GM21367 (cell line): ENCODE results near the gene SNRPF.
A peak's percentile ranks its signal among the peaks of the same experiment; 100 is the strongest.
"Not testable (repeated sequence)": the region's sequence is repeated elsewhere in the genome, so short reads cannot be mapped to it uniquely, and the experiment has no call there.

Experiments used
- ATAC-seq: cut with Tn5 transposase; IDR thresholded peaks from one replicate; pipeline ENCODE4 v1.9.1; 2021; ENCODE audit not compliant: unreplicated experiment

The SNRPF gene

DNA sequence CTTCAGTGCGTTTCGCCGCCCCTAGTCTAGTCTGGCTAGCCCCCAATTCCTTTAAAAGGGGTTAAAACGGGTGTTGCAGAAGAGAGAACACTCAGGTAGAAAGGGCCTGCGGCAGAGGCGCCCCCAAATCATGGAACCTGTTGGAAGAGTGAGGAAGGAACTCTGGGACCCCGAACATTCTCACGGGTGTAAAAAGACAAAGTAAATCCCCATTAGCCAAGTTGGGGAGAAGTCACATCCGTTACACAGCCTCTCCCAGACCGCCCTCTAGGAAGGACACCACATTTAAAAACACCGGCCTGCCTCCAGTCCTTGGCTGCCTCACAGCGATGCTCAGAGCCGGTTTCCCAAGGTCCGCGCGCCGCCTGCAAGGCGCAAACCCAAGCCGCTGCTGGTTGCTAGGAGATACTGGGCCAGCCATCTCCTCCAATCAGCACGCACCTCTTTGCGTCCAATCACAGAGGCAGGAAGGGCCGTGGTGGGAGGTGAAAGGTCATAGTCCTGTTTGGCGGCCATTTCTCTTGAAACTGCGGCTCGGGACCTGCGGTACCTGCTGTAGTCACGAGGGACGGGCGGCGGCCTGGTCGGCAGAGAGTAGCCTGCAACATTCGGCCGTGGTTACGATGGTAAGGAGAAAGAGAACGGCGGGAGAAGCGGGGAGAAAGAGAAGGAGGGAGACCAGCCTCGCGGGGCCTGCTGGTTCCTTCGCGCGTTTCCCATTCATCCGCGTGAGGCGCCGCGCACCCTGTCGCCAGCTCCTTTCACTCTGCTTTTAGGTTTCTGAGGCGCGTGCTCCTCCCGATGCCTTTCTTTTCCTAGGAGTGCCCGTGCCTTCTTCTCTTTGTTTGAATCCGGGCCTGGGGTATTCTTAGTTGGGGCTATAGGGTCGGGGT is at the start of gene SNRPF:
Gene SNRPF, plus strand, starts transcription at position 502 of the 893 bp plus-strand sequence. Its CDS starts 122 bp downstream, at position 624.
- peak; percentile 99 for ATAC-seq

DNA sequence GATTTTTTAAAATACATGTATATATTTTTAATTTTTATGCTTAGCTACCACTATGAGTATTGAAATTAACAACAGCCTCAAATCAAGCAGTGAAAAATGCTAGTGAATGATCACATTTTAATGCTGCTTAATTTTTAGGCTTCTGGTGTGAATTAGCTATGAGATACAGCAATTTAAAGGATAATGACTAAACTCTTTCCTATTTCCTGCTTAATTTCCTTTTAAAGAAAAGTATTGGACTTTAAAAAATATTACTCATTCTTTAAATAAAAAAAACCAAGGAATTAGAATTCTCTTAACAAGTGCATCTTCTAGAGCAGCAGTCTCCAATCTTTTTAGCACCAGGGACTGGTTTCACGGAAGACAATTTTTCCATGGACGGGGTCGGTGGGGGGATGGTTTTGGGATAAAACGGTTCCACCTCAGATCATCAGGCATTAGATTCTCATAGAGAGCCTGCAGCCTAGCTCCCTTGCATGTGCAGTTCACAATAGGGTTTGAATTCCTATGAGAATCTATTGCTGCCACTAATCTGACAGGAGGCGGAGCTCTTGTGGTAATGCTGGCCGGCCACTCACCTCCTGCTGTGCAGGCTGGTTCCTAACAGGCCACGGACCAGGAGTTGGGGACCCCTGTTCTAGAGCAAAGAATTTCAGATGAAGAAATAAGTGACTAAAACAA is 49.6 kb upstream of the SNRPF start:
- no peak for ATAC-seq

DNA sequence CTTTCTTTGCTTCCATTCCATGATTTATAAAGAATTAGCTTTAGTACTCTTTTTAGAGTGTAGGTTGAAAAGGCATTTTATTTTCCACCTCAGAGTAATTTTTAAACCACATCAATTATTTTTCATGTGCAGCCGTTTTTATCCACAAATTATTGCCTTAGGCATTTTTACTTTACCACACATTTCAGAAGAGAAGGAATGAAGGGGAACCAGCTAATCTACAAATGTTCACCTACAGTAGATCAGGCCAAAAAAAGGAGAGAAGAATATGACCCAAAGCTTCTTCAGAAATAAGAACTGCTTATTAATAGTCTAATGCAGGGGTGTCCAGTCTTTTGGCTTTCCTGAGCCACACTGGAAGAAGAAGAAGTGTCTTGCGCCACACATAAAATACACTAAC is 48.3 kb upstream of the SNRPF start:
- ATAC-seq = no peak

DNA sequence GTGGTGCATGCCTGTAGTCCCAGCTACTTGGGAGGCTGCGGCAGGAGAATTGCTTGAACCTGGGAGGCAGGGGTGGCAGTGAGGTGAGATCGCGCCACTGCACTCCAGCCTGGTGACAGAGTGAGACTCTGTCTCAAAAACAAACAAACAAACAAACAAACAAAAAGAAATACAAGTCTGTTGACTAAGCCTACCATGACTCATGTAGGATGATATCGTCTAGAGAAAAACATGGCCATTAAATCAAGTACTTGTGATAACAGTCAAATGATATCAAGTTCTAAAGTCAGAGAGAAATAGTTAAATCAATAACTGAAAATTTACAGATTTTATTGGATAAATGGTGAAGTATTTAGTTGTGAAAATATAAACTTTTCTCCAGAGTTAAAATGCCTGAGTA is 46.6 kb upstream of the SNRPF start:
- not testable (repeated sequence) for ATAC-seq

DNA sequence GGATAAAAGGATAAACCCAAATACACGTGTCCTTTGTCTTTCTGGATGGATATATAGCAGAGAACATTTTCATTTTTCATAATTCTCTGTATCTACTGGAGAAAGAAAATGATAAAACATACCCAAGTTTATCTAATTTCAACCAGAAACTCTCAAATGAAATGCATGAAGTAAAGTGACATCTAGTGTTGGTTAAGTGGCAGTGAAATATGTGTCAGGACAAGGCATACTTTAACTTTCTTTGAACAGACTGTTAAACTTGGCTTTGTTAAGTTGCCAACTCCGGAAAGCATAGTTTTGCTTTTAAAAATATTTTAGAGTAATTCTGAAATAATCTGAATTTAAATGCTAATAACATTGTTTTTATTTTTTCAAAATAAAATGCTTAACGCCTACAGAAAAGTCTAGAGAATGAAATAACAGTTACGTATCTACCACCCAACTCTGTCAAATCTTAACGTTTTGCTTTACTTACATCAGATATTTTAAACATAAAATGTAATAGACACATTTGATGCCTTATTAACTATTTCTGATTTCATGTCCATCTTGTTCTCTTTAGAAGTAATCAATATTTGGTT is 43.0 kb upstream of the SNRPF start:
- no peak for ATAC-seq

DNA sequence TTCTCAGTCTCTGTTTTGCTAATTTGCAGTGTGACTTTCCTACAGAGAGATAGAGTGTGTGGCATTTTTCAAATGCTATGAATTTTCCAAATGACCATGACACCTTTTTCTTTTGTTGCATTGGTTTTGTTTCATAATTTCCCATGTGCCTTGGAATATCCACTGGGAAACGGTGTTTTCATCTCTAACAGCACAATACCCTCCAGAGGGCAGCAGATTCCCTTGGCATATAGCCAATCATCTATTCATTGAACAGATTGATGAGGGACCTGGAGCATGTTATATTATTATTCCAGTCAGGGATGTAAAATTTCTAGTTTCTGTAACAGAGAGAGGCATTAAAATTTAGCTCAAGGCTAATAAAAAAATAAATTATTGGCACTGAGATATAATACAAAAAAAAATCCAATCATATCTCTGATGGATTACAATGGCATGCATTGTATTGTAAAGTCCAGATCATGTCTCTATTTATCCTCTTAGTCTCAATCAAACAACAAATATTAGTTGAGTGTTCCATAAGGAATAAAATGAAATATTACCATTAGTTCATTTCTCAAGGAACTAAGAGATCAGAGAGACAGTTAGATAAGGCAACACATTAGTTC is 38.6 kb upstream of the SNRPF start:
- ATAC-seq = no peak

DNA sequence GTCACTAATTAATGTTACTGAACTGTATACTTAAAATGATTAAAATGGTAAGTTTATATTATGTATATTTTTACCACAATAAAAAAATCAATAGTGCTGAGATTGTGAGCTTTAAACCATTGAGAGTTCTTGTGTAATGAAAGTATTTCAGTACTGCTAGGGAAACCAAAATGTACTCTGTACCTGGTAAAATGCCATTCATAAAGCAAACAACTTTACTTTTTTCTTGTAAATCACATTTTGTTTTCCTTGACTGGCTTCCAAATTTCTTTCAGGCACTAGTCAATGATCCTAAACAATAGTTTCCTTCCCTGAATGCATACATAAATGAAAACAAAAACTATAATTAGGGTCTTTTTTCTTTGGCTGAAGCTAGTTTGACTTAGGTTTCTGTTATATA is 29.4 kb upstream of the SNRPF start:
- ATAC-seq = no peak

DNA sequence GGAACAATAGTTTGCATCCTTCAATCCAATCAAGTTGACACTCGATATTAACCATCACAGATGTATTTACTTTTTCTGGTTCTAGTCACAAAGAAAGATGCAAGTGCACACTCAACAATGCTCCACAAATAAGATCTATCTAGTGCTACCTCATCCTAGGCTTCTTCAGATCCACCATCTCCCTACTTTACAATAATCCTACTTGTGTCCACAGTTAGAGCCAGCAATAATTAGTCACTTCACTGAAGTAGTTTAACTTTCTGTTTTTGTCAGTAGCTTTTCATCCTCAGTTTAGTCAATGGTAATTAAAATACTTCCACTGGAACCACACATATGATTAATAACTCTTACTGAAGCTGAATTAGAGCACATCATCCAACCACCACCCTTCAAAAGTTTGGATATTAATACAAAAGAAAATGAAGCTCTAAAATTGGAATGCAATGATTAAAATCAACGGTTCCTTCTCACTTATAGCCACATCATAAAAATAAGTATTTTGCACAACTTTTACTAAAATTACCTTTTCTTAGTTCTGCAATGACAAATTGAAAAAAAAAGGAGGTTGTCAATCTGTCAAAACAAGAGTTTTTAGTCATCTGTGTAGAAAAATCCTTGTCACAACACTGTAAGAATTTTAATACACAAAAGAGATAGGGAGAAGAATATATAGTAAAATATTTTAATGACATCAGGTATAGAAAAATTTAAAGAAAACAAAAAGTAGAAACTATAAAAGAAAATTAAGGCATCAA is 28.2 kb upstream of the SNRPF start:
- no peak for ATAC-seq

DNA sequence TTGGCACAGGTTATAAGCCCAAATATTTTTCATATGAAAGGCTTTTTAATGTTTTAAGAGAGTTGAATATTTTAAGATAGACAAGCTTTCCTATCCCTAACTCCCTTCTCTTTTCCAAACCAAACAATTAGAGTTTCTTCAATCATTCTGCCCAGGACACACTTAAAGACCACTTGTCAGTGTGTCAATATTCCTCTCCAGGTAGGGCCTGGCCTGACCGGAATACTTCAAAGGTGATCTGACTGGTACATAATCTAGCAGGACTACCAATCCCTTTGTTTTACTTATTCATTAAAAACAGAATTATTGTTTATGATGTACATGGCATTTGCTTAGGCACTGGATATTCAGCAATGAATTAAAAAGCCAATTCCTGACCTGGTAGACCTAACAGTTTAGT is 24.2 kb upstream of the SNRPF start:
- no peak for ATAC-seq

DNA sequence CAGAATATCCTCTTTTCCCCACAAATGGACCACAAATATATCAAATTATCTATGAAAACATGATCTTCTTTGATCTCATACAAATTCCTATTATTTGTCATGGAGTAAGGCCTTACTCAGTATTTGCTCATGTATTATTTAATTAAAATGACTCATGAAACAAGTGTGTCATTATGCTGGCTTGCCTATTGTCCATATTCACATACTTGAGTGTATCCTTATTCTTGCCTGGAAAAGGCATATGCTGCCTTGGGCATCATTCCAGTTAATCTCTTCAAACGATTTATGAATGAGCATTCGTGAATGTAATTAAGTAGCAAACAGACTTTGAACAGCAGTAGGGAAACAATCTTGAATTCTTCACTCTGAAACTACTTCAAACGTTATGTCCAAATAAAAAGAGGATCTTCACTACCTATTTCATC is 22.6 kb upstream of the SNRPF start:
- ATAC-seq = no peak

DNA sequence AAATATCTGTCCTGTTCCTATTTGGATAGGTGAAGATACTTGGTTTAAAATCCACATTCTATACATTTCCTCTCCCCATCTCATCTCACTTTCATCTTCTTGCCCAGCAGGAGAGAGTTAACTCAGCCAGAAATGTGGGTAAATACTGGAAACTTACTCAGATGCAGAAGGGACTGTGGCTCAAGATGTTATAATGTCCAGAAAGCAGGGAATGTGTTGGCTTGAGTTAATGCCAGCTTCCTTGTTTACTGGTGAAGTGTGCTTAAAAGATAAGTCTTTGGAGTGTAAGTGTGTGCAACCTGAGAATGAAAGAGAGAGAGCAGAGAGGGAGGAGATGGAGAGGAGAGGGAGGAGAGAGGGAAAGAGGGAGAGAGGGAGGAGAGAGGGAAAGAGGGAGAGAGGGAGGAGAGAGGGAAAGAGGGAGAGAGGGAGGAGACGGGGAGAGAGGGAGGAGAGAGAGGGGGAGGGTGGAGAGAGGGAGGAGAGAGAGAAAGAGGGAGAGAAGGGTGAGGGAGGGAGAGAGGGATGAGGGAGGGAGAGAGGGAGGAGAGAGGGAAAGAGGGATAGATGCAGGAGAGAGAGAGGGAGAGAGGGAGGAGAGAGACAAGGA is 22.0 kb upstream of the SNRPF start:
- no peak for ATAC-seq

DNA sequence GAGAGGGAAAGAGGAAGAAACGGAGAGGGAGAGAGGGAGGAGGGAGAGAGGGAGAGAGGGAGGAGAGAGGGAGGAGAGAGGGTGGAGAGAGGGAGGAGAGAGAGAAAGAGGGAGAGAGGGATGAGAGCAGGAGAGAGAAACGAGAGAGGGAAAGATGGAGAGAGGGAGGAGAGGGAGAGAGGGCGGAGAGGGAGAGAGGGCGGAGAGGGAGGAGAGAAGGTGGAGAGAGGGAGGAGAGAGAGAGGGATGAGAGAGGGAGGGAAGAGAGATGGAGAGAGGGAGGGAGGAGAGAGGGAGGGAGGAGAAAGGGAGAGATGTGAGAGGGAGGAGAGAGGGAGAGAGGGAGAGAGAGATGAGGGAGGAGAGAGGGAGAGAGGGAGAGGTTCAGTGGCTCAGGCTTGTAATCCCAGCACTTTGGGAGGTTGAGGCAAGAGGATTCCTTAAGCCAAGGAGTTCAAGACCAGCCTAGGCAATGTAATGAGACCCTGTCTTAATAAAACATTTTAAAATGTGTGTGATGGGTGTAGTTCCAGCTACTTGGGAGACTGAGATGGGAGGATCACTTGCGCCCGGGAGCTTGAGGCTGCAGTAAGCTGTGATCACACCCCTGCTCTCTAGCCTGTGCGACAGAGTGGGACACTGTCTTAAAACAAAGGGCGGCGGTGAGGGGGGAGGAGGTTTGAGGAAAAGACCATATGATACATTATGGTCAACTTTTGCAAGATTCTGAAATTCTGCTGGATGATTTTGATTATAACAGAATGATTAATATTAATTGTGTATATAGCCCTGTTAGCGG is 21.3 kb upstream of the SNRPF start:
- no peak for ATAC-seq

DNA sequence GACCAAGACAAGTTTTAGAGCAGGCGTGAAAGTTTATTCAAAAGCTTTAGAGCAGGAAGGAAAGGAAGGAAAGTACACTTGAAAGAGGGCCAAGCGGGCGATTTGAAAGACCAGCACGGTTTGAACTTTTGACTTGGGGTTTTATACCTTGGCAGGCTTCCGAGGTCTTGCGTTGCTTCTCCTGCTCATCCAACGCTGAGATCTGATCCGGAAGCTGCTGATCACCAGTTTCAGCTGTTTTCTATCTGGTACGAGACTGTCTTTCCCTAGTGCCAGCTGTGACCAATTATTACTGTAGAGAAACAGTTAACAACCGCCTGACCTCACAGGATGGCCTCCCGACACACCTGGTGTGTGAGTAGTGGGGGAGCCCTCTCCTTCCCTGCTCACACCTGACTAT is 20.6 kb upstream of the SNRPF start:
- ATAC-seq = no peak

DNA sequence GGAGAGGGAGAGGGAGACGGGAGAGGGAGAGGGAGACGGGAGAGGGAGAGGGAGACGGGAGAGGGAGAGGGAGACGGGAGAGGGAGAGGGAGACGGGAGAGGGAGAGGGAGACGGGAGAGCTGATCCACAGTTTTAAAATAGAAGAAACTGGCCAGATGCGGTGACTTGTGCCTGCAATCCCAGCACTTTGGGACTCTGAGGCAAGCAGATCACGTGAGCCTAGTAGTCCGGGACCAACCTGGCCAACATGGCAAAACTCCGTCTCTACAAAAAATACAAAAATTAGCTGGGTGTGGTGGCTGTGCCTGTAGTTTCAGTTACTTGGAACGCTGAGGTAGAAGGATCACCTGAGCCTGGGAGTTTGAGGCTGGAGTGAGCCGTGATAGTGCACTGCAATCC is 16.3 kb upstream of the SNRPF start:
- not testable (repeated sequence) for ATAC-seq

DNA sequence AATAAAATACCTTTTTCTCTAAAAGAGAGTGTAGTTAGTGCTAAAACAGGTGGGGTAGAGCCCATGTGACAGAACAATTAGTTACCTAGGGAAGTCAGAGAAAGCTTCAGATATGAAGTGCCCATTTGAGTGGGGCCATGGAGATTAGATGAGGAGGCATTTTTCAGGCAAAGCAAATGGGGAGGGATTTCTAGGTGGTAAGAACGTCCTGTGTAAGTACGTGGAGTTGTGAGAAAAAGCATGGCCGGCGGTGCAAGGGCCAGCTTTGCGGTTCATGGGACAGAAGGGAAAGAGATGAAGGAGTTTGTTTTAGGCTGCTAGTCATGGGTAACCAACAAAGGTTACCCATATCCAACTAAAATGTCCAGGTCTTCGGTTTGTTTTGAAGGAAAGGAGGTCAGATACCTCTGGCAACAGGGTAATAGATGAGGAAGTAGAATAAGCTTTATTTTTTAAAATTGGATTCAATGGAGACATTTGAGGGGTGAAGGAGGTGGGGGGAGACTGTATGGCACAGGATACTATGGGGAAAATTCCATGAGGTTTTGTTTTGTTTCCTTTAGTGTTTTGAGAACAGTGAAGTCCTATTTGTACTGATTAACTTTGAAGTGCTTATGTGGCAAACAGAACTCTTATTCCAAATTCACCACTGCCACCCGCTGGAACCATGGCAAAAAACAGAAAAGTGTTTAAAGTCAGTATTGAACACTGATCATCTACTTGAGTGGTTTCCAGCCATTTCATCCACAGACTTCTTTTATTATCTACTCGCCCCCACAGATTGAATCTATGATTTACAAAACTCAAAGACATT is 10.0 kb upstream of the SNRPF start:
- ATAC-seq = no peak

DNA sequence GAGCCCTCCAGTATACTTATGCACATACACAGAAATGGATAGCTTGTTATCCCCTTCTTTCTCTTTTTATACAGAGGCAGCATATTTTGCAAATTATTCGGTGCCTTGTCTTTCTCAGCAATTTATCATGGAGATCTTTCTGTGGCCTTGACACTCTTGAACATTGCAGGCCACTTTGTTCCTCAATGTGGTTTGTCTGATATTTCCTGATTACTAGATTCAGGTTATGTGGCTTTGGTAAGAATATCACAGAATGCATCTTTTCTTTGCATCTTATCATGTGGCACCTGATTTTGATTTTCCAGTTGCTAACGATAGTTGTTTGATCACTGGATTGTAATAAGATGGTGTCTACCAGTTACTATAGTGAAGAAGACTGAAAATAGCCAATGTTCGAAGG is 7.1 kb upstream of the SNRPF start:
- ATAC-seq = no peak

DNA sequence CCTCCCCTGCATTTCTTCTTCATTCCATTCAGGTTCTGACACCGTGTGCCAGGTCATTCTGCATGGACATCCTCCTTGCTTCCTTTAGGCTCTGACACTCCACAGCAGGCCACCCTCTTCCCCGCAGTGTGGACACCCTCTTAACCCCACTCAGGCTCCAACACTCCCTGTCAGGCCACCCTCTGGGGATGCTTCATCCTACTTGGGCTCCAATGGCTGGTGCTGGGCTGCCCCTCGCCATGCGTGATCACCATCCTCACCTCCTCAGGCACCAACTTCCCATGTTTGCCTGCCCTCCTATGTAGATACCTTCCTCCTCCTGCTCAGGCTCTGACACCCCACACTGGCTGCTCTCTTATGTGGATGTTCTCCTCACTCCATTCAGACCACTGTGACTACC is 6.6 kb upstream of the SNRPF start:
- ATAC-seq = no peak

DNA sequence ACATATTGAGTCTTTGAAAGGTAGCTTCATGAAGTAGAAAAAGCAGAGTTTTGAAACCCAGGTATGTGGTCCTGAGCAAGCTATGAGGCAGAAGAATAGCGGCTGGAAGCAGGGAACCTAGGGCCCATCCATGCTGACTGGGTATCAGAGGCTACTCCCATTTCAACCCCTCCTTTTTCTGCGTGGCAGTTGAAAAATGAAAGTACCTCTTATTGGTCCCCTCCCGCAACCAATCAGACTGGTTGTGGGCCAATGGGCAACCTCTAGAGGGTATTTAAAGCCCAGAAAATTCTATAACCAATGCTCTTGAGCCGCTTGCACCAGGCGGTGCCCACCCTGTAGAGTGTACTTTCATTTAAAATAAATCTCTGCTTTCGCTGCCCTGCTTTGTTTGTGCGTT is 1.6 kb upstream of the SNRPF start:
- ATAC-seq = no peak

DNA sequence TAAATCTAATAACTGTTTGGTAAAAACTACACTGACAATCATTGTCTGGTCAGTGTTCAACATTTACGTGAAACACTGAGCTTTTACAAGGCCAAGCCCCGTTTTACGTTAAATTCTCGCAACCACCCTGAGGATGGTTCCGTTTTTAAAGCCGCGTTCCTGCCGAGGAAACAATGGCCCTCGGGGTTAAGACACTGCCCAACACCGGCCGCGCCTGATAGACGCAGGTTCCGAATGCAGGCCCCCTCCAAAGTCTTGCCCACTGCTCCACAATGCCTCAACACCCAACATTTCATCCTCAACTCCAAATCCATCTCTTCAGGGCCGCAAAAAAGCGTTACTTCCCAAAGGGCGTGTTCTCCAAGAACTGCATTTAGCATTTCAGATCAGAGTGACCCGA is 953 bp upstream of the SNRPF start:
- ATAC-seq = no peak
